Astrocyte of the cerebellum (primary cell): ENCODE results near the gene ADCY6.

Experiments used
- DNase-seq: peaks from one replicate; pipeline ENCODE4 v3.0.0-alpha.2; 2011; ENCODE audit warnings: low read depth
- H3K4me3 ChIP-seq: 2 replicates; pipeline ENCODE4 v1.5.1; 2011; ENCODE audit warnings: mild to moderate bottlenecking, low read depth, low read length, moderate library complexity
- CTCF ChIP-seq: IDR thresholded peaks from 2 replicates; pipeline ENCODE4 v1.5.1; 2012; ENCODE audit warnings: low read length, low read depth, moderate library complexity, mild to moderate bottlenecking; ENCODE audit errors: missing control alignments
- in situ Hi-C: cut with HindIII; loops from 2 replicates; pipeline ENCODE4 v1.10.0; 2017; ENCODE audit warnings: low sequenced_read_pairs

The ADCY6 gene

GRCh38 chr12:48796976-48797375, 8.1 kb upstream of the ADCY6 start:
- no peak overlapping the region for H3K4me3 ChIP-seq
- in situ Hi-C loops = loop anchor here (5.0 kb wide), 1 partner anchor 45 kb away; no protein-coding TSS in a partner anchor
- no peak for DNase-seq
- TF ChIP-seq CTCF = no peak

- in situ Hi-C loops = loop anchor here (5.0 kb wide), 1 partner anchor 44 kb away; no protein-coding TSS in a partner anchor
- TF ChIP-seq CTCF = peak; percentile 95
- H3K4me3 ChIP-seq = no peak overlapping the region
- DNase-seq = peak; percentile 57
Observed at GRCh38 chr12:48795550-48796455, 6.9 kb upstream of the ADCY6 start.

GRCh38 chr12:48794870-48795269, 6.0 kb upstream of the ADCY6 start:
- in situ Hi-C loops = loop anchor here (5.0 kb wide), 1 partner anchor 43 kb away; no protein-coding TSS in a partner anchor
- TF ChIP-seq CTCF = no peak
- no peak overlapping the region for H3K4me3 ChIP-seq
- no peak for DNase-seq

- in situ Hi-C loops = no loop called here
- H3K4me3 ChIP-seq = no peak overlapping the region
- TF ChIP-seq CTCF = no peak
- no peak for DNase-seq
Observed at GRCh38 chr12:48793696-48794095, 4.8 kb upstream of the ADCY6 start.

- in situ Hi-C loops = no loop called here
- no peak for TF ChIP-seq CTCF
- no peak for DNase-seq
- peak overlapping the region; percentile 79 for H3K4me3 ChIP-seq
Observed at GRCh38 chr12:48789858-48790326, 1.0 kb upstream of the ADCY6 start.

GRCh38 chr12:48788524-48788853, 400 bp downstream of the ADCY6 start:
- H3K4me3 ChIP-seq = peak overlapping the region; percentile 79
- no peak for TF ChIP-seq CTCF
- in situ Hi-C loops = no loop called here
- DNase-seq = no peak
